Activated naive CD4-positive, alpha-beta T cell treated with anti-CD3 and anti-CD28 coated beads, Interleukin-2, amount 10 ng/mL, durations not matched to agents 7 days and 5 days (primary cell): ENCODE measurements around the gene CCDC47.

Experiments used
- CTCF ChIA-PET: fragments of 350-600 bp; sonication (Branson Sonifier 250); formaldehyde crosslinking; loops from one replicate; lab custom pipeline; 2021; ENCODE audit warnings: antibody characterized with exemption; lab: Charles Lee
- DNase-seq: peaks from one replicate; pipeline ENCODE4 v3.0.0-alpha.2; 2020
- H3K27ac Mint-ChIP-seq: one replicate; pipeline ENCODE4 v1.8.0; 2021; ENCODE audit warnings: mild to moderate bottlenecking, moderate library complexity, mixed read lengths
- H3K27me3 Mint-ChIP-seq: one replicate; pipeline ENCODE4 v1.8.0; 2021; ENCODE audit warnings: mild to moderate bottlenecking, mixed read lengths
- H3K36me3 Mint-ChIP-seq: one replicate; pipeline ENCODE4 v1.8.0; 2021; ENCODE audit warnings: mixed read lengths
- H3K4me1 Mint-ChIP-seq: one replicate; pipeline ENCODE4 v1.8.0; 2021; ENCODE audit warnings: mixed read lengths
- H3K4me3 Mint-ChIP-seq: one replicate; pipeline ENCODE4 v1.8.0; 2021; ENCODE audit warnings: mild to moderate bottlenecking, moderate library complexity, mixed read lengths
- H3K9me3 Mint-ChIP-seq: one replicate; pipeline ENCODE4 v1.8.0; 2021; ENCODE audit warnings: mixed read lengths

CCDC47 gene, protein sequence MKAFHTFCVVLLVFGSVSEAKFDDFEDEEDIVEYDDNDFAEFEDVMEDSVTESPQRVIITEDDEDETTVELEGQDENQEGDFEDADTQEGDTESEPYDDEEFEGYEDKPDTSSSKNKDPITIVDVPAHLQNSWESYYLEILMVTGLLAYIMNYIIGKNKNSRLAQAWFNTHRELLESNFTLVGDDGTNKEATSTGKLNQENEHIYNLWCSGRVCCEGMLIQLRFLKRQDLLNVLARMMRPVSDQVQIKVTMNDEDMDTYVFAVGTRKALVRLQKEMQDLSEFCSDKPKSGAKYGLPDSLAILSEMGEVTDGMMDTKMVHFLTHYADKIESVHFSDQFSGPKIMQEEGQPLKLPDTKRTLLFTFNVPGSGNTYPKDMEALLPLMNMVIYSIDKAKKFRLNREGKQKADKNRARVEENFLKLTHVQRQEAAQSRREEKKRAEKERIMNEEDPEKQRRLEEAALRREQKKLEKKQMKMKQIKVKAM

DNA sequence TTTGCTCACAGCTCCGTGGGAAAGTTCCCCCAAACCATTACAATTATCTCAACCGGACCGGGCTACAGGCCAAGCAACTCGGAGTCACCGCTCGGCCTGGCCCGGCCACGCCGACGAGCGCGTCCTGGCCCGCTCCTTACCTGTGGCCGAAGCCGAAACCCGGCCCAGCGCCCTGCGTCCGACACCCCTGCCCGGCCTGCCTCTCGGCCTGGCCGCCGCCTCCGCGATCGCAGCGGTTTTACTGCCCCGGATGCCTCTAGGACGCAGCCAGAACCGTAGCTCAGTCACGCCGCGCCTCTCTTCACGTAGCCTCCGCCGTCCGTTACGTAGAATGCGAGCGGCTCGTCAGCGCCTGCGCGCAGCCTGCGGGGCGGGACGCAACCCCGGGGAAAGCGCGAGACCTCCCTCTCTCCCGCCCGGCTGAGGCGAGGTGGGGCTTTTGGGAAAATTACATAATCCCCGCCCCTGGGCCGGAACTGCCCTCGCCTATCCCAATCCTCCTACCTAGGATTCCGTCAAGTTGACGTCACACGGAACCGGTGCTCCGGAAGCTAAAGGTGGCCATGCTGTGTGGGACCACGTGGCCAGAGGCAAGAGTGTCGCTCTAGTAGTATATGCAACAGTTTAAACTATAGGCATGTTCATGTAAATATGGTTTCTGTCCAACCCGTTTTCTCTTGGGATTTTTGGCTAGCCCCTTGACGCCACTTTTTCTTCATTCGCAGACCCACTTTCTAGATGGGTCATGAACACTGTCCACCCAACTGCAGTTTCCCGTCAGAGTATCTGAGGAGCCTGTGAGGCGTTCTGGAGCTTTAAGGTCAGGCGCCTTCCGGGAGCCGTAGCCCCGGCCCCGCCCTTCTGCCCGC, at the start of gene CCDC47:
CCDC47 (minus strand) TSS at position 326 of the 869 bp plus-strand sequence. CDS start 7,422 bp downstream, outside the sequence.
- Mint-ChIP-seq H3K4me1 (peaks cover 56% of the 10 kb centered on the region), H3K36me3 (peaks cover 34% of the 10 kb centered on the region), H3K27me3 (no peaks in the 10 kb centered on the region), H3K4me3 (peak within 1 kb of the TSS; percentile 95), H3K27ac (peak within 1 kb of the TSS; percentile 100), H3K9me3 (no peaks in the 10 kb centered on the region)
- CTCF ChIA-PET, result interaction anchor here (1.1 to 2.0 kb wide), 5 partner anchors 9 to 348 kb away, joined by 3 to 8 read pairs (median 4); no protein-coding TSS in a partner anchor
- peak; percentile 99 for DNase-seq

DNA sequence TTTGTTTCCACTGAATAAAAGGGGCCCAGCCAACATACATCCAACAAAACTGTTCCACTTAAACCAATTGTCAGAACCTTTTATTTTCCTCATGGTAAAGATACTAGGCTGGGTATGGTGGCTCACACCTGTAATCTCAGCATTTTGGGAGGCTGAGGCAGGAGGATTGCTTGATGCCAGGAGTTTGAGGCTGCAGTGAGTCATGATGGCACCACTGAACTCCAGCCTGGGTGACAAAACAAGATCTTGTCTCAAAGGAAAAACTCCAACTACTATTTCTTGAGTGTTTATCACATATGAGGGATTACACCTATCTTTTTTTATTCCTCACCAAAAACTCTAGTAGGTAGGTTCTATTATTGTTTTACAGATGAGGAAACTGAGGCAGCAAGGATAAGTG, 49.1 kb upstream of the CCDC47 start:
- peaks cover 48% of the 10 kb centered on the region for H3K4me1 Mint-ChIP-seq
- CTCF ChIA-PET, result no interaction called here
- no peak overlapping the region for H3K4me3 Mint-ChIP-seq

DNA sequence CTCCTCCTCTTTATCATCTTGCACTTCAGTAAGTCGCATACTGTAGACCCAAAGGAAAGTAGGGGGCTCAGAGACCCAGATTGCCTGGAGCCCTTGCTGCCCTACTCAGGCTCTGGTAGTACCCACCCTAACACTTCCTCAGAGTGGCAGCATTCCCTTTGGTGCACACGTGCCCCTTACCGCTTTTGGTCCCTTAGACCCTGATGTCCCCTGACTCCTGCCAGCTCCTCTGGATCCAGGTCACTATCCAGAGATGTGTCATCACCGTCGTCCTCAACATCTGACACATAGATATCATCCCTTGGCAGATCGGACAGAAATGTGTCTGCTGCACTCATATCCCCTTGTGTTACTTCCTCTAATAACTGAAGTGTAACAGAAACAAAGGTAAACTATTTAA, 48.4 kb upstream of the CCDC47 start:
- H3K4me1 Mint-ChIP-seq, result peaks cover 47% of the 10 kb centered on the region
- H3K36me3 Mint-ChIP-seq, result peaks cover 82% of the 10 kb centered on the region
- H3K27ac Mint-ChIP-seq, result peak overlapping the region; percentile 59

More for the DNA sequence above, 49.1 kb upstream of the CCDC47 start:
- Mint-ChIP-seq H3K27ac (no peak overlapping the region), H3K36me3 (peaks cover 83% of the 10 kb centered on the region), H3K27me3 (no peaks in the 10 kb centered on the region), H3K9me3 (no peaks in the 10 kb centered on the region)
- no peak for DNase-seq

DNA sequence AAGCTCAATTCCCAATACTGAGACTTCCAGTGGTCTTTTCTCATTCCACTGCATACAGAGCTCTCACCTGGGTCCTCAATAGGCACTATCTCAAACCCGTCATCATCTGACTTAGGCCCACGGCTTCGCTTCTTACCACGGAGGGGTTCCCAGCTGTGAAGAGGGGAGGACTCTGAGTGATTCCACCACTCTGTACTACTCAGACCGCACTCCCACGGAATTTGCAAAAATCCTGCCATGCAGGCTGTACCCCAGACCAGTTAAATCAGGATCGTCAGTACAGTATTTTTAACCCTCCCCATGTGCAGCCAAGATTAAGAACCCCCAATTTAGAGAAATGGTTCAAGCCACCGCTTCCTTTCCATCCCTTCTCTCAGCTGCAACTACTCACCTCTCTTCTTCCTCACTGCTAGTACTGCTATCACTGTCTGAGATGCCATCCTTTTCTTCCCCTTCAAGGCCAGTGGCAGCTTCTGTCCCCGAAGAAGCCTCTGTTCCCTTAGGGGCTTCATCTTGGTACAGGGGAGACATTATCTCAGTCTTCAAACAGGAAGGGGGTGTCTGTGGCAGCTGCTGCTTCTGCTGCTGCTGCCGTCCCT, 47.7 kb upstream of the CCDC47 start:
- Mint-ChIP-seq H3K27ac (peak overlapping the region; percentile 90), H3K4me3 (no peak overlapping the region), H3K9me3 (no peaks in the 10 kb centered on the region), H3K27me3 (no peaks in the 10 kb centered on the region), H3K36me3 (peaks cover 83% of the 10 kb centered on the region), H3K4me1 (peaks cover 40% of the 10 kb centered on the region)
- no peak for DNase-seq
- CTCF ChIA-PET, result interaction anchor here (1.0 to 1.2 kb wide), 4 partner anchors 9 to 124 kb away, joined by 3 to 4 read pairs (median 3); no protein-coding TSS in a partner anchor

More for the DNA sequence above, 48.4 kb upstream of the CCDC47 start:
- DNase-seq, result no peak
- Mint-ChIP-seq H3K27me3 (no peaks in the 10 kb centered on the region), H3K9me3 (no peaks in the 10 kb centered on the region), H3K4me3 (peak overlapping the region; percentile 32)
- CTCF ChIA-PET, result interaction anchor here (1.0 kb wide), 2 partner anchors 8 to 124 kb away, joined by 3 to 4 read pairs; no protein-coding TSS in a partner anchor

DNA sequence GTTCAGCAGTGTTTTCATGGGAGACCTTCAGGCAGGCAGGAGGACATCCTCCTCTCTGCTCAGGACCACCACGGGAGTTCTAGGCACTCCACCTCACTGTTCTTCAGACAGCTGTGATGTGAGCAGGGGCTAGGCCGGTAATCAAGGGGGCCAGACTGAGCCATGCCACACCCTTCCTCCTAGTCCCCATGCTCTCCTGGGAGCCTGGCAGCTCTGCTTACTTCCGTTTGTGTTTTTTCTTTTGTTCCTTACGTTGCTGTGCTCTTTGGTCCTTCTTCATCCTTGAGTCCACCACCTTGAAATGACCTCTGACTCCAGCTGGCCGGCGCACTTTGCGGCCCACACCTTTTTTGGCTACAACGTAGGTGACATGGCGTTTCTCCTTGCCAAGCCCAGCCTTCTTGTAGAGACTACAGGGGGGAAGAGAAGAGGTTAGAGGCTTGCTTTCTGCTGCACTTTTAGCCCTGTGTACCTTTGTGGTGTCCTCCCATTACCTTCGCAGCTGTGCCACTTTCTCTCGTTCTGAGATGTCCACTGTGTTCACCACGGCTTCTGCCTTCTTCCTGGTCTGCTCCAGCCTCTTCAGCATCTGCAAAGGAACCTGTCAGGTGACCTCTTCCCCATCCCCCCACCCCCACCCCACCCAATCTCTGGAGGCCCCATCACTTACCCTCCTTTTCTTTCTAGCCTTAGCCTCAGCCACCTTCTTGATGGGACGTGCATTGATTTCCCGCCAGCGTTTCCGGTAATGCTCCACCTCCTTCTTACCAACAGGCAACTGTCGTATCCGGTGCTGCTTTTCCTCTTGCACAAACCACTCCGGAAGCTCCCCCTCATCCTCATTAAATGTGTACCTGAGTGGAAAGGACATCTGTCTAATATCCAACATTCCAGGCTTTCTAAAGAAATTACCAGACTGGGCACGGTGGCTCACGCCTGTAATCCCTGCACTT, 46.5 kb upstream of the CCDC47 start:
- H3K27me3 Mint-ChIP-seq, result no peaks in the 10 kb centered on the region
- H3K4me1 Mint-ChIP-seq, result peaks cover 30% of the 10 kb centered on the region
- H3K27ac Mint-ChIP-seq, result peak overlapping the region; percentile 90
- H3K4me3 Mint-ChIP-seq, result peak overlapping the region; percentile 39
- H3K9me3 Mint-ChIP-seq, result no peaks in the 10 kb centered on the region
- peak; percentile 36 for DNase-seq
- peaks cover 87% of the 10 kb centered on the region for H3K36me3 Mint-ChIP-seq
- CTCF ChIA-PET, result interaction anchor here (1.1 kb wide), 1 partner anchor 21 kb away, joined by 3 read pairs; no protein-coding TSS in a partner anchor

DNA sequence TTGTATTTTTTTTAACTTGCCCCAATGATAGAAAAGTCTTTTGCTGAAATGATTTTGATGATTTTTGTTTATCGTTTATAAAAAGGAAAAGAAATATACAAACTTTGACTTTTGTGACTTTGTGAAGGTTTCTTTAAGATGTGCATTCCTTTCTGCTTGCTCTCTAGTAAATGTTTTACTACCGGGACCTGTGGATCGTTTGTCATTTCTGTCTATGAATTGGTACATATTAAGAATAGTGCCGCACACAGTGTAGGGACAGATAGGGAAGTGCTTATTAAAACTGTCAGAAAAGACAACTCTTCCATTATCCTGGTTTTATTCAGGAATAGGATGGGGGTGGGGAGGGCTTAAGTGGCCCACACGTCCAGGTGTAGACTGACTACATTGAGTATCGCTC, 45.7 kb upstream of the CCDC47 start:
- H3K9me3 Mint-ChIP-seq, result no peaks in the 10 kb centered on the region
- CTCF ChIA-PET, result interaction anchor here (1.0 kb wide), 1 partner anchor 121 kb away, joined by 3 read pairs; no protein-coding TSS in a partner anchor
- H3K4me1 Mint-ChIP-seq, result peaks cover 24% of the 10 kb centered on the region
- H3K4me3 Mint-ChIP-seq, result peak overlapping the region; percentile 39
- H3K27me3 Mint-ChIP-seq, result no peaks in the 10 kb centered on the region
- H3K27ac Mint-ChIP-seq, result peak overlapping the region; percentile 90
- no peak for DNase-seq
- H3K36me3 Mint-ChIP-seq, result peaks cover 85% of the 10 kb centered on the region

DNA sequence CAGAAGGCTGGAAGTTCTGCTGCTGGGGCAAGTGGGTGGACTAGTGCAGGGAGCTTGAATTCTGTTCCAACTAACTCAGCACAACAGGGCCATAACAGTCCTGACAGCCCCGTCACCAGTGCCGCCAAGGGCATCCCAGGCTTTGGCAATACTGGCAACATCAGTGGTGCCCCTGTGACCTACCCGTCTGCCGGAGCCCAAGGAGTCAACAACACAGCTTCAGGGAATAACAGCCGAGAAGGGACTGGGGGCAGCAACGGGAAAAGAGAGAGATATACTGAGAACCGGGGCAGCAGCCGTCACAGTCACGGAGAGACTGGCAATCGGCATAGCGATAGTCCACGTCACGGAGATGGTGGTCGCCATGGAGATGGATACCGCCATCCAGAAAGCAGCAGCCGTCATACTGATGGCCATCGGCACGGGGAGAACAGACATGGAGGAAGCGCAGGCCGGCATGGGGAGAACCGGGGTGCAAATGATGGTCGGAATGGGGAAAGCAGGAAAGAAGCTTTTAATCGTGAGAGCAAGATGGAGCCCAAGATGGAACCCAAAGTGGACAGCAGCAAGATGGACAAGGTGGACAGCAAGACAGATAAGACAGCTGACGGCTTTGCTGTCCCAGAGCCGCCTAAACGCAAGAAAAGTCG, 44.5 kb upstream of the CCDC47 start:
- H3K4me1 Mint-ChIP-seq, result peaks cover 15% of the 10 kb centered on the region
- DNase-seq, result no peak
- no peaks in the 10 kb centered on the region for H3K9me3 Mint-ChIP-seq
- CTCF ChIA-PET, result interaction anchor here (1.0 to 1.1 kb wide), 2 partner anchors 12 to 120 kb away, joined by 3 read pairs; no protein-coding TSS in a partner anchor
- H3K27me3 Mint-ChIP-seq, result no peaks in the 10 kb centered on the region
- no peak overlapping the region for H3K4me3 Mint-ChIP-seq
- H3K36me3 Mint-ChIP-seq, result peaks cover 84% of the 10 kb centered on the region
- no peak overlapping the region for H3K27ac Mint-ChIP-seq

DNA sequence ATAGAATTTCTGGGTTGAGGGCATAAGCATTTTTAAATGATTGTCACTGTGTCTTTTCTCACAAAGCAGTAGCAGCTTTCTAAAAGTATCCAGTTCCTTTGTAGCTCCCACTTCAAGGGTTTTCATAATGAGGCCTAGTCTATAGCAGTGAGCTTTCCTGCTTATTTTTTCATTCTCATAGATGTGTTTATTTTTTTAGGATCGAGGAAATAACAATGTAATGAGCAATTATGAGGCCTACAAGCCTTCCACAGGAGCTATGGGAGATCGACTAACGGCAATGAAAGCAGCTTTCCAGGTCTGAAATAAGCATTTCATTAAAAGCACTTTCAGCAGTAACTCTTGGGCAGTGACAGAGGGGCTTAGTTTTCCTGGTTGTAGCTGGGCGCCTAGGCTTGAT, 43.3 kb upstream of the CCDC47 start:
- CTCF ChIA-PET, result interaction anchor here (1.0 to 1.3 kb wide), 2 partner anchors 11 to 120 kb away, joined by 3 to 5 read pairs; partner anchors contain the start of gene FTSJ3
- H3K27ac Mint-ChIP-seq, result peak overlapping the region; percentile 45

DNA sequence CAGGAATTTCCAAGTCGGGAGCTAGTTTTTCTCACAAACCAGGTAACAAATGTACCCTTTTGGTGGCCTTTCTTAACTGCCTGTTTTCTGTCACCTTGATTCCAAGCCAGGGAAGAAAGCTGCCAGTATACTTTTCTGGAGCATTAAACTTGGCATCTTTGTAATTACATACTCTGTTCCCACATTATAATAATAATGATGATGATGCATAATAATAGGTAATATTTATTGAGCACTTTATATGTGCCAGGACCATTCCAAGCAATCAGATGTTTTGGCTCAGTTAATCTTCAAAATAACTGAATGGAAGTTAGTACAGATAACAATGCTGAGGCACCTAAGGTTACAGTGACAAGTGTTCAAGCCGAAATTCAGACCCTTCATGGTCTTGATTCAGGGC, 42.7 kb upstream of the CCDC47 start:
- no peak overlapping the region for H3K4me3 Mint-ChIP-seq
- CTCF ChIA-PET, result interaction anchor here (1.3 kb wide), 1 partner anchor 12 kb away, joined by 5 read pairs; the partner anchor contains the start of gene FTSJ3
- H3K27ac Mint-ChIP-seq, result no peak overlapping the region
- no peaks in the 10 kb centered on the region for H3K9me3 Mint-ChIP-seq
- peaks cover 82% of the 10 kb centered on the region for H3K36me3 Mint-ChIP-seq
- no peaks in the 10 kb centered on the region for H3K27me3 Mint-ChIP-seq
- no peak for DNase-seq
- H3K4me1 Mint-ChIP-seq, result peaks cover 7% of the 10 kb centered on the region

More for the DNA sequence above, 43.3 kb upstream of the CCDC47 start:
- Mint-ChIP-seq H3K4me3 (no peak overlapping the region), H3K36me3 (peaks cover 82% of the 10 kb centered on the region), H3K9me3 (no peaks in the 10 kb centered on the region), H3K4me1 (peaks cover 10% of the 10 kb centered on the region), H3K27me3 (no peaks in the 10 kb centered on the region)
- DNase-seq, result no peak

DNA sequence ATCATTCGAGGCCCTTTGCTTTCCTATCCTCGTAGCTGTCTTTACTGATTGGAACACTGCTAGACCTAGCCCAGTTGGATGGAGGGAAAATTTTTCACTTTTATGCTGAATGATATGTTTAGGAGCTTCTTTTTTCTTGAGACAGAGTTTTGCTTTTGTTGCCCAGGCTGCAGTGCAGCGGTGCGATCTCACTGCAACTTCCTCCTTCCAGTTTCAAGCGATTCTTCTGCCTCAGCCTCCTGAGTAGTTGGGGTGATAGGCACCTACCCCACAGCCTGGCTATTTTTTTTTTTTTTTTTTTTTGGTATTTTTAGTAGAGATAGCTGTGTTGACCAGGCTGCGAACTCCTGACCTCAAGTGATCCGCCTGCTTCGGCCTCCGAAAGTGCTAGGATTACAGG, 36.6 kb upstream of the CCDC47 start:
- H3K27ac Mint-ChIP-seq, result no peak overlapping the region
- no peaks in the 10 kb centered on the region for H3K9me3 Mint-ChIP-seq
- no peak for DNase-seq
- no peaks in the 10 kb centered on the region for H3K4me1 Mint-ChIP-seq
- no peaks in the 10 kb centered on the region for H3K27me3 Mint-ChIP-seq
- H3K4me3 Mint-ChIP-seq, result no peak overlapping the region
- CTCF ChIA-PET, result interaction anchor here (1.2 to 1.3 kb wide), 2 partner anchors 18 to 29 kb away, joined by 3 read pairs; no protein-coding TSS in a partner anchor
- H3K36me3 Mint-ChIP-seq, result peaks cover 73% of the 10 kb centered on the region

DNA sequence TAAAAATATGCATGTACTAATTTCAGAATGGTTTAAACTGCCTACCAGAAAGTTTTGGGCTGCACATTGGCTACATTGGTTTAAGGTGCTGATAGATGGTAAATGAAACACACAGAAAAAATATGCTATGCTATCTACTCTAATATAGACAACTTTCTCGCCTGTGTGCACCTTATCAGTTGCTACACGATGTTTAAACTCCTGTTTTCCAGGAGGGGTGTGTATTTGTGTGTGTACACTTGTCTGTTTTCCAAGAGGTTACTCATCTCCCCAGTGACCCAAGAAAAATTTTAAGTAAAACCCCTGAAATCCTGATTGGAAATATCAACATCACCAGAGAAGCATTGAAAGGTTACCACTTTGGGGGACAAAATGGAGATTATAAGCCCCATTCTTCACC, 32.2 kb upstream of the CCDC47 start:
- Mint-ChIP-seq H3K27me3 (no peaks in the 10 kb centered on the region), H3K9me3 (no peaks in the 10 kb centered on the region), H3K4me1 (no peaks in the 10 kb centered on the region), H3K27ac (no peak overlapping the region), H3K36me3 (peaks cover 57% of the 10 kb centered on the region), H3K4me3 (no peak overlapping the region)
- CTCF ChIA-PET, result no interaction called here
- no peak for DNase-seq

DNA sequence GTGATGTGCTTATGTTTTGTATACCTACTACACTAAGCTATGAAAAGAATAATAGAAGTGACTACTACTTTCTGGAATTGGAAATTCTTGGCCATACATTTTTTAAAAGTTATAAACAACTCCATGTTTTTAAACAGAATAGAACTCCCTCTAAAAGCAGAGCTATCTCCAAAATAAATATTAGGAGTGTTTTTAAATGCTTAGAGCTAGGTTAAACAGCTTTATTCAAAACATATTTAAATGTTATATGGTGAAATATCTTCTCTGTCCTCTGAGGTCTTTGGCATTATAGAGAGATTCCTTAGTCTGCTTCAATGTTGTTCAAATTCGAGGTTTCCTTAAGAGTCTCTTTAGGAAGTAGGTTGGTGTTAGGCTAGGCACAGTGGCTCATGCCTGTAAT, 30.9 kb upstream of the CCDC47 start:
- Mint-ChIP-seq H3K4me3 (no peak overlapping the region), H3K9me3 (no peaks in the 10 kb centered on the region), H3K36me3 (peaks cover 58% of the 10 kb centered on the region), H3K27ac (no peak overlapping the region), H3K27me3 (no peaks in the 10 kb centered on the region), H3K4me1 (peaks cover under 1% of the 10 kb centered on the region)
- no peak for DNase-seq
- CTCF ChIA-PET, result no interaction called here
